ENCODE measurements around the gene RPL19. TPM values are rescaled to one million over a fixed set of nuclear protein-coding genes. Genes with fewer than 3 reads are reported as not detected.

Gene RPL19
- total and polyA plus RNA-seq, 2 donors (not counting 3 experiments of a cell fraction or from before 2014, with no cell fraction given), result 1,802 to 1,958 TPM

- H3K9me1 ChIP-seq (replicated peaks; ENCODE audit: control insufficient read depth, extremely low read depth, insufficient read depth, low read length), result no peaks in the 10 kb centered on the region
- ChIA-PET CTCF (interaction anchor here (1.0 to 3.0 kb wide), 7 partner anchors 10 to 52 kb away, joined by 3 to 14 read pairs (median 8); no protein-coding TSS in a partner anchor), POLR2A (no interaction called here)
- FAIRE-seq, result no peak
- H3K27ac ChIP-seq (ENCODE audit: insufficient read depth, low read depth, low read length), result no peak overlapping the region
- peaks cover 3% of the 10 kb centered on the region for H3K4me1 ChIP-seq (ENCODE audit: control insufficient read depth, extremely low read depth, insufficient read depth, low read length)
- H3K79me2 ChIP-seq (ENCODE audit: control insufficient read depth, insufficient read depth, low read length), result peaks cover 18% of the 10 kb centered on the region
- H3K4me2 ChIP-seq (ENCODE audit: insufficient read depth, low read length), result no peak overlapping the region
- H4K20me1 ChIP-seq (replicated peaks; ENCODE audit: control insufficient read depth, extremely low read depth, insufficient read depth, low read length), result no peaks in the 10 kb centered on the region
- peaks cover 3 to 17% of the 10 kb centered on the region in 2 experiments for H3K36me3 ChIP-seq (ENCODE audit: control insufficient read depth in 2 of 2, extremely low read depth in 1 of 2, insufficient read depth in 2 of 2, low read length in 2 of 2)
- dilution Hi-C loops (cut with MboI; ENCODE audit: extremely low pct_ligation_motif_present, low sequenced_read_pairs), result no loop called here
- no peak overlapping the region for H3K9ac ChIP-seq (replicated peaks; ENCODE audit: extremely low read depth, insufficient read depth, low read length)
- H3K9me3 ChIP-seq (replicated peaks; ENCODE audit: control insufficient read depth, insufficient read depth, low read length), result no peaks in the 10 kb centered on the region
- intact Hi-C loops (cut with micrococcal nuclease), result loop anchor here (2.0 kb wide), 1 partner anchor 16 kb away; no protein-coding TSS in a partner anchor
- no peak overlapping the region for H3K4me3 ChIP-seq (replicated peaks in 1 of 3; ENCODE audit: insufficient read depth in 1 of 3, low read depth in 1 of 3, low read length in 3 of 3)
- H2AFZ ChIP-seq (ENCODE audit: low read depth, low read length), result no peak overlapping the region
- H3K27me3 ChIP-seq (ENCODE audit: control insufficient read depth in 2 of 2, insufficient read depth in 2 of 2, low read length in 2 of 2), result no peaks in the 10 kb centered on the region
- no peak for DNase-seq (ENCODE audit: low read depth, low spot score)
- BruUV-seq (replicated peaks), result no TSS peak
- TF ChIP-seq, protein P1, sequence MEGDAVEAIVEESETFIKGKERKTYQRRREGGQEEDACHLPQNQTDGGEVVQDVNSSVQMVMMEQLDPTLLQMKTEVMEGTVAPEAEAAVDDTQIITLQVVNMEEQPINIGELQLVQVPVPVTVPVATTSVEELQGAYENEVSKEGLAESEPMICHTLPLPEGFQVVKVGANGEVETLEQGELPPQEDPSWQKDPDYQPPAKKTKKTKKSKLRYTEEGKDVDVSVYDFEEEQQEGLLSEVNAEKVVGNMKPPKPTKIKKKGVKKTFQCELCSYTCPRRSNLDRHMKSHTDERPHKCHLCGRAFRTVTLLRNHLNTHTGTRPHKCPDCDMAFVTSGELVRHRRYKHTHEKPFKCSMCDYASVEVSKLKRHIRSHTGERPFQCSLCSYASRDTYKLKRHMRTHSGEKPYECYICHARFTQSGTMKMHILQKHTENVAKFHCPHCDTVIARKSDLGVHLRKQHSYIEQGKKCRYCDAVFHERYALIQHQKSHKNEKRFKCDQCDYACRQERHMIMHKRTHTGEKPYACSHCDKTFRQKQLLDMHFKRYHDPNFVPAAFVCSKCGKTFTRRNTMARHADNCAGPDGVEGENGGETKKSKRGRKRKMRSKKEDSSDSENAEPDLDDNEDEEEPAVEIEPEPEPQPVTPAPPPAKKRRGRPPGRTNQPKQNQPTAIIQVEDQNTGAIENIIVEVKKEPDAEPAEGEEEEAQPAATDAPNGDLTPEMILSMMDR (IDR thresholded peaks at IDR 0.05; ENCODE audit: extremely low read depth in 1 of 2, insufficient read depth in 1 of 2, low read depth in 1 of 2, low read length in 2 of 2), result peak in 1 of 2 donors; percentile 32
- TF ChIP-seq, protein P2, sequence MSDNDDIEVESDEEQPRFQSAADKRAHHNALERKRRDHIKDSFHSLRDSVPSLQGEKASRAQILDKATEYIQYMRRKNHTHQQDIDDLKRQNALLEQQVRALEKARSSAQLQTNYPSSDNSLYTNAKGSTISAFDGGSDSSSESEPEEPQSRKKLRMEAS (IDR thresholded peaks at IDR 0.05; ENCODE audit: insufficient read depth, insufficient read length), result no peak
Measured at GRCh38 chr17:39194089-39194984, 5.7 kb upstream of the RPL19 start.
